Inflammatory macrophage (primary cell): ENCODE data around the gene PFKM.
"Not testable (repeated sequence)": the region's sequence is repeated elsewhere in the genome, so short reads cannot be mapped to it uniquely, and the experiment has no call there.

ENCODE experiments used
- DNase-seq, 2 donors: peaks; one replicate each; pipeline ENCODE4 v3.0.0-alpha.2; 2020 to 2022

The PFKM gene

GRCh38 chr12:48111312-48111693 is 7.9 kb upstream of the PFKM start:
- not testable (repeated sequence) for DNase-seq

DNA sequence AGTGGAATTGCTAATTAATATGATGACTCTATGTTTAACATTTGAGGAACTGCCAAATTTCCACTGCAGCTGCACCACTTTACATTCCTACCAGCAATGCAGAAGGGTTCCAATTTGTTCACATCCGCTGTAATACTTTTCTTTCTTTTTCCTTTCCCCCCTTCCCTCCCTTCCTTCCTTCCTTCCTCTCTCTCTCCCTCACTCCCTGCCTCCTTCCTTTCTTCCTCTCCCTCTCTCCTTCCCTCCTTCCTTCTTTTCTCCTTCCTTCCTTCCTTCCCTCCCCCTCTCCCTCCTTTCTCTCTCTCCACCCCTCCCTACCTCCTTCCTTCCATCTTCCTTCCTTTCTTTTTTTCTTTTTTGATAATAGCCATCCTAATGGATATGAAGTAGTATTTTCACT is 3.2 kb upstream of the PFKM start:
- DNase-seq, result no peak

DNA sequence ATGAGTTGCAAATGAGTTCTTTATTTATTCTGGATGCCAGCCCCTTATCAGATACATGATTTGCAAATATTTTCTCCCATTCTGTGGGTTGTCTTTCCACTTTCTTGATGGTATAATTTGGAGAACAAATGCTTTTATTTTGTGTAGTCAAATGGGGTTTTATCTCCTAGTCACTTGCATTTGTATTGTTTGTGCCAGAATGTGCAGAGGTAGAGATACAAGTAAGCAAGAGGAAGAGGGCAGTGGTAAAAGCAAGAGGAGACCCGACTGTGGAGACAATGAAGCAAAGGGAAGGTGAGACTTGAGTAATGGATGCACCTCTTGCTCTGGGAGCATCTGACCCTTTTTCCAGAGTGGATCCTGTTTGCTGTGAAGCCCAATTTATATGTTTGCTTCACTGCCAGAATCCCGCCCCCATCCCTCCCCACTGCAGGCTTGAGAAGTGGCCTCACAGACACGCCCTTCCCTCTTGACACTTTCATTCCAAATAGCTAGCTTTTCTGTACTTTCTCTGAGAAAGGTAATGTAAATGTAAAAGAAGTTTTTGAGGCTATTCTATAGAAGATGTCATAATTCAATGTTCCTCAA is 786 bp upstream of the PFKM start:
- no peak for DNase-seq

- DNase-seq, result no peak
These were observed 651 bp downstream of the PFKM start for GRCh38 chr12:48119834-48120195.

DNA sequence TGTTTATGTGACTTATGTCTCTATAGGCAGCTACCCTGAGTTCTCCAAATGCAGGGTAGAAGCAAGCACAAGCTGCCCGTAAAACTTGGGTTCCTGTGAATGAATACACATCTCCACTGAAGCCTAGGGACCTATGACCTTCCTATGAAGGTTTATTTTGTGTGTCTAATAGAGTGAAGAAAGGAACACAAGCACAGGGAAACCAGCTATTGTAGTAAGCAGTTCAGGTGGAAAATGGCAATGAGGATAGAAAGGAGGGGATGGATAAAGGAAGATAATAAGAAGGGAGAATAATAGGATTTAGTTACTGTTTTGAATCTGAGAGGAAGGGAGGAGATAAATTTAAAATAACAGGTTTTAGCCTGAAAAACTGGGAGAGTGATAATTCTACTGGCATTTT is 2.4 kb downstream of the PFKM start:
- no peak for DNase-seq

DNA sequence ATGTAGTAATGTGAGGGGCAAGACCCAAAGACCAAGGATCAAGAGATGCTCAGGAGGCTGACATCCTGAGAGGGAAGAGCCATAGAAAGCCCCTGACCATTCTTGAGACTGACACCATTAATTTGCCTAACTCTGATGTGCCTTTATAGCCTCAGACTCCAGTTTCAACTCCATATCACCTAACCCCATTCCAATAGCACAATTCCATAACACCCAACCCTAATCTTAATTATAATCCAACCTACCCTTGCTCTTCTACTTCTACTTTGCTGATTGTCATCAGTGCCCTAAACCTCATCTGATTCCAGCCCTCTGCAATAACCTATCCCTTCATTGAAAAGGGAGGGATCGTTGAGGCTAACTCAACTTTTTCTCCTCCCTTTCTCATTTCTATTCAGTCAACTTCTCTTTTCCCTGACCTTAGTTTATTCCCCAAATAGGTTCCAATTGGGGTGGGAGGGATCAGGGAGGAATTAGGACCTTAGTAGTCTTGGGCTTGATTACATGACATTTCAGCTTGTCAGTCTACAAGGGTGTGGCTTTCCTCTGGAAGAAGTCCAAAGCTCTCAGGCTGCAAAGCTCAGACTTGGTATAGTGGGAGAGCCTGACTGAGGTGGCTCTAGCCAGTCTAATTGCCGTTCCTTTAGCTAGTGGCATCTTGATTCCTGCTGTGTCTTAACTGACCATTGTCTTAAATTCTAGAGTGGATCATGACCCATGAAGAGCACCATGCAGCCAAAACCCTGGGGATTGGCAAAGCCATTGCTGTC is 3.1 kb downstream of the PFKM start:
- no peak for DNase-seq

DNA sequence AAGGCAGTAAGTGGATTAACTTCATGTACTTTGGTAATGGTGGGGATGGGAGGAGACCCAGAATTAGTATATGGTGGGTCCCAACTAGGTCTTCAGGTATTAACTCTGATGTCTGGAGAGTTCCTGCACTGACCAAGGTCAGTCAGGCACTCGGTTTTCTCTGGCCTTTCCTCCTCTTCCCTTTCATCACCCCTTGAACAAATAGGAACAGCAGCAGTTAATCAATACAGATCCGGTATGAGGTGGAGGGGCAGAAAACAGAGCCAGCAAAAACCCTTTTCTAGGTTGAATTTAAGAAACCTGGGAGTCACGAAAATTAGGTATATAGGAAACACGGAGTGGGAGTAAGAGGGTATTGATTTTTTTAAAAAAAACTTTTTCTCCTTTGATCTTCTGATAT is 4.0 kb downstream of the PFKM start:
- no peak for DNase-seq

DNA sequence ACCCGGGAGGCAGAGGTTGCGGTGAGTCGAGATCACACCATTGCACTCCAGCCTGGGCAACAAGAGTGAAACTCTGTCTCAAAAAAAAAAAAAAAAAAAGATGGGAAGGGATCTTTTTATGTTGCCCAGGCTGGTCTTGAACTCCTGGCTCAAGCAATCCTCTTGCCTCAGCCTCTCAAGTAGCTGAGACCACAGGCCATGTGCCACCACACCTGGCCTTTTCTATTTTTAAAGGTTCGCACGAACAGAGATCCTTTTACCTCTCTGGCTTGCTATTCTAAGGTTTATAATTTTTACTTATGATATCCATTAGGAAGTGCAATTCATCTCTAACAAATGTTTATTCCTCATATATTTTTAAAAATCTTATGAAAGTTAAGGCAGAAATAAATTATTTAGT is 6.4 kb downstream of the PFKM start:
- DNase-seq, result not testable (repeated sequence)

DNA sequence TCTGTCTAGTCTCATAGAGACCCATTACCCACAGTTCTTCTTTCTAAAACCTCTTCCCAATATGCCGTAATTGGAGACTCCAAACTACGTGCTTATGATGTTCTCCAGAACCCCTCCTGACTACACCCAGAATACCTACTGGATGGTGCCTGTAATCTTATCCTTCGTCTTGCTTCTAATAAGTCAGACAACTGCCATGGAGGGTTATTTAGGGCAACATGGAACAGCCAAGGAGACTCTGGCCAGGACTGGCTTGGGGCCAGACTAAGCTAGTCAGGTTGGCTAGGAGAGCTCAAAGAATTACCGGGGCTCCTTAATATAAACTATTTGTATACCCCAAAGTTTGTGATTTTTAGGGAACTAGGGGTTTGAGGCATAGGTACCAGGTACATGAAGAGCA is 6.8 kb downstream of the PFKM start:
- DNase-seq, result no peak

DNA sequence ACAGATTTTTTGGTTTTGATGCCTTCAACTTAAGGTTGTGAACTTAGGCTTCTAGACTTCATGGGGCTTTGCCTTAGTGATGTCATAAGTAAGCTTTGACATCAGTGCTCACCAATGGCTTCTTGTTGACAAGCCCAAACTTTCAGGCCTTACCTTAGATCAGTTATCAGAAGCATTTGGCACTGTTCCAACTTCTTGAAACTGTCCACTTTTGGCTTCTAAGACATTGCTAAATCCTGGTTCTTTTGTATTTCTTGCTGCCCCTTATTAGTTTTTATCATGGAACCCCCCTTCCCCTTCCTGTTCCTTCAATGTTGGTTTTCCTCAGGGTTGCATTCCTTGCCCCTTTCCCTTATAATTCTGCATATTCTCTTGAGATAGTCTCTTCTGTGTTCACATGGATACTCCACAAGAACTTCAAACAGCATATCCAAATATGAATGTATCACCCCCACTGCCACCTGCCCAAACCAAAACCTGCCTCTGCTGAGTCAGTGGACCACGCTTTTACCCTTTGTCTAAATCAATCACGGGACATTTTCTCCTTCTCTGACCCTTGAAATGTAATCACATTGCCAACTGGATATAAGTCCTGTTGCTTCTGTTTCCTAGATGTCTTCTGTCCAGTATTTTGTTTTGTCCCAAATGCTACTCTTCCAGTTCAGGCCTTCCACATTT is 7.9 kb downstream of the PFKM start:
- no peak for DNase-seq

- DNase-seq, result no peak
These were observed 9.6 kb downstream of the PFKM start for GRCh38 chr12:48128800-48129199.

- DNase-seq, result no peak
These were observed 10.2 kb downstream of the PFKM start for GRCh38 chr12:48129376-48129775.

GRCh38 chr12:48131517-48131916 is 12.4 kb downstream of the PFKM start:
- no peak for DNase-seq

- DNase-seq, result no peak
These were observed 13.7 kb downstream of the PFKM start for GRCh38 chr12:48132826-48133225.

- no peak for DNase-seq
These were observed 15.9 kb downstream of the PFKM start for GRCh38 chr12:48135027-48135426.

GRCh38 chr12:48142818-48143674 is 23.9 kb downstream of the PFKM start:
- DNase-seq, result no peak

DNA sequence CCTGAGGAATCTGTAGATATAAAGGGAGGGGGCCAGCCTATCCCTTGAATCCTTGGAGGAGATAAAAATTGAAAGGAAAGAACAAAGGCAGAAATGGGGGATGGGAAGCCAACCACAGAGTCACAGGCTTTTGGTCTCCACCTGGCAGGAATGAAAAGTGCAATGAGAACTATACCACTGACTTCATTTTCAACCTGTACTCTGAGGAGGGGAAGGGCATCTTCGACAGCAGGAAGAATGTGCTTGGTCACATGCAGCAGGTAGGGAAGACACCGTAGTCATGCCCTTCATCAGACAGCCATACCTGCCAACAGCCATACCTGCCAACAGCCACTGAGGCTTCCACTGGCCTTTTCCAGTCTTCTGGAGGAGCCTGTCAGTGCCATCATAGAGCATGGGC is 24.7 kb downstream of the PFKM start:
- DNase-seq, result no peak

DNA sequence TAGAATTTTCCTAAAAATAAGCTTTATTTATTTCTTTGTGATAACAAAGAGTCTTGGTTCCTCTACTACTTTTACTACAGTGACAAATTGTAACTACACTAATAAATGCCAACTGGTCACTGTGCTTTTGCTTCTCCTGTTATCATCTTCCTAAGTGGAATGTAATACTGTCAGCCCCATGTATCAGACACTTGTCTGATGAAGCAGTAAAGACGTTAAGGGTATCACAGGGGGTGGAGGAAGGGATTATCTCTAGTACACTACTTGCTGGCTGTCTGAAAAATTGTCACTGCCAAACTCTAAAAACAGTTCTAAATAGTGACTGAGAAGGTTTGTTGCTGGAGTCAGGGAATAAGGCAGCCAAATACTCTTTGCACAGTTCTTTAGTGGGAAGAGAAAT is 26.8 kb downstream of the PFKM start:
- DNase-seq, result no peak

DNA sequence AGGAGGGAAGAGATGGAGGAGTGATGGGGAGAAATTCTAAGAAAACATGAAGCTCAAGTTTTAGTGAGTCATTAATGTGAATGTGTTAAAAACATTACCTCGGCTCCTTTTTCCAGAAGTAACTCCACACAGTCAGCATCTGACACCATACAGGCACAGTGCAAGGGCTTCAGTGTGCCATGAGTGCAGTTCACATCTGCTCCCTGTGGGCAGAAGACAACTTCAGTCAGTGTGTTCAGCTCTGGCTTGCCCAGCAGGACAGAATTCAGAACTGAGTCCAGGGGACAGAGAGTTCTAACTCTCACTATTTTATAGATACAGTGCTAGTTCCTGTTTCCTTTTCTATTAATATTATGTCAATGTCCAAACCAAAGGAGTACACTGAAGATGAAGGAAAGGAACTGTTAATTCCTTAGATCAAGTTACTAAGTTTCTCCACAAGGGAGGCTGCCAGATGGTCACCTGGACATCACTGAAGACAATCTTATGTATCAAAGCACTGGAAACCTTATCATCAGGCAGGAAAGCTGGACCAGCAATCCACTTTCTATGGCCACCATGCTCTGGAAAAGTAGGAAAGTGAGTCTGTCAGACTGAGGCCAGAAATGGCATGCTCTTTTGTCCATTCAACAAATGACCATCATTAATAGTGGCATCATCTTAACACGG is 32.1 kb downstream of the PFKM start:
- no peak for DNase-seq

DNA sequence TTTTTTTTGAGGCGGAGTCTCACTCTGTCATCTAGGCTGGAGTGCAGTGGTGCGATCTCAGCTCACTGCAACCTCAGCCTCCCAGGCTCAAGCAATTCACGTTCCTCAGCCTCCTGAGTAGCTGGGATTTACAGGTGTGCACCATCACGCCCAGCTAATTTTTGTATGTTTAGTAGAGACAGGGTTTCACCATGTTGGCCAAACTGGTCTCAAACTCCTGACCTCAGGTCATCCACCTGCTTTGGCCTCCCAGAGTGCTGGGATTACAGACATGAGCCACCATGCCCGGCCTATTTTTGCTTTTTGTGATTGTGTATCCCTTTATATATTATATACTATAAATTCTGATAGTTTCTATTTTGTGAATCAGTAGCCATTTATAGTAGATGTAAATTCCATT is 36.6 kb downstream of the PFKM start:
- not testable (repeated sequence) for DNase-seq

- no peak for DNase-seq
These were observed 37.5 kb downstream of the PFKM start for GRCh38 chr12:48156652-48157017.

- DNase-seq, result peak; percentile 99
These were observed 38.1 kb downstream of the PFKM start, which contains the start of gene ASB8 for GRCh38 chr12:48157018-48157888. Gene ASB8 (minus strand): TSS chr12:48157515. CDS start chr12:48153496, 4,019 bp downstream.
